ENCODE measurements around the gene BMP6.

Gene BMP6

DNA sequence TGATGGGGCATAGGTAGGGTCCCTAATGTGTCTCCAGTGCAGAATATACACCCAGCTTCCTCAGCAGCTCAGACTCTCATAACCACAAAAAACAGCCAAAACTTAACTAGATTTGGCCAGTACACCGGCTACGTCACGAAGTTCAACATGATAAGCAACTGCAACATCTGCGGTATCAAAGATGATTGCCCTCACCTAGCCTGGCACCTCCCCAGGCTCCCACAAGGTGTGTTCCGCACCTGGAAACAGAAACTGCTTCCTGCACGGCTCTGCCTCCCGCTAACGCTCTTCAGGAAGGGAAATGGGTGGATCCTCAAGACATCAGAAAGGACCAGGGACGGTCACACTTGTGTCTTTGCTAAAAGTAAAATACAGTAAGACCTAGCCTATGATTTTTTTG is 175.2 kb downstream of the BMP6 start:
- peaks cover 96% of the 10 kb centered on the region for H3K4me1 ChIP-seq (ENCODE audit: low read length)
- H3F3A ChIP-seq (ENCODE audit: insufficient read depth, low read length) = peaks cover 100% of the 10 kb centered on the region
- peak; percentile 86 for DNase-seq
- H3K9me2 ChIP-seq (replicated peaks; ENCODE audit: insufficient read depth, low read length) = no peaks in the 10 kb centered on the region
- H3K27ac ChIP-seq (ENCODE audit: low read length) = peak overlapping the region; percentile 100
- peak overlapping the region; percentile 100 for H3K4me2 ChIP-seq (ENCODE audit: low read depth, low read length)
- H4K20me1 ChIP-seq (ENCODE audit: insufficient read depth, low read length) = no peaks in the 10 kb centered on the region
- no peaks in the 10 kb centered on the region for H3K9me3 ChIP-seq (replicated peaks; ENCODE audit: insufficient read depth, low read length)
- no peaks in the 10 kb centered on the region for H3K27me3 ChIP-seq (replicated peaks; ENCODE audit: insufficient read depth, low read length)
- H3K36me3 ChIP-seq (replicated peaks; ENCODE audit: insufficient read depth, low read length) = peaks cover 41% of the 10 kb centered on the region
- TF ChIP-seq EZH2phosphoT487 (IDR thresholded peaks at IDR 0.05; ENCODE audit: low read length) (no peak), CTCF (IDR thresholded peaks at IDR 0.05; ENCODE audit: low read length) (no peak), EZH2 (optimal IDR thresholded peaks at IDR 0.05; ENCODE audit: low read depth, low read length) (no peak)
- peak overlapping the region; percentile 14; the same call in 1 of the 2 replicates for H3K4me3 ChIP-seq (ENCODE audit: low read length)
- peaks cover 97% of the 10 kb centered on the region for H3K79me2 ChIP-seq (ENCODE audit: low read length)
- peak overlapping the region; percentile 100 for H3K9ac ChIP-seq (ENCODE audit: low read length)
- no peak overlapping the region for H2AFZ ChIP-seq (ENCODE audit: low read length)

DNA sequence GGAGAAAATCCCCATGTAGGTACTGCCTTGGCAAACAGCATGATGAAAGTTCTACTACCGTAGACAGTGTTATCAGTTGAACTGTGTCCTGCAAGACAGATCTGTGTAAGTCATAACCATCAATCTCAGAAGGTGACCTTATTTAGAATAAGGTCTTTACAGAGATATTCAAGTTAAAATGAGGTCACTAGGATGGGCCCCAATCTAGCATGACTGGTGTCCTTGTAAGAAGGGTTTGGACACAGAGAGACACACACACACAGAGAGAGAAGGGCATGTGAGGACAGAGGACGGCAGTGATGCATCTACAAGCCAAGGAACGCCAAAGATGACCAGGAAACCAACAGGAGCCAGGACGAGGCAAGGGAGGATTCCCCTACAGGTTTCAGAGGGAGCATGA is 175.9 kb downstream of the BMP6 start:
- H3K9ac ChIP-seq (ENCODE audit: low read length) = peak overlapping the region; percentile 100
- H2AFZ ChIP-seq (ENCODE audit: low read length) = no peak overlapping the region
- H3K9me3 ChIP-seq (replicated peaks; ENCODE audit: insufficient read depth, low read length) = no peaks in the 10 kb centered on the region
- peak overlapping the region; percentile 100 for H3K27ac ChIP-seq (ENCODE audit: low read length)
- H3K4me3 ChIP-seq (ENCODE audit: low read length) = peak overlapping the region; percentile 94; the same call in 1 of the 2 replicates
- peak overlapping the region; percentile 100 for H3K4me2 ChIP-seq (ENCODE audit: low read depth, low read length)
- H3K27me3 ChIP-seq (replicated peaks; ENCODE audit: insufficient read depth, low read length) = no peaks in the 10 kb centered on the region
- H3K9me2 ChIP-seq (replicated peaks; ENCODE audit: insufficient read depth, low read length) = no peaks in the 10 kb centered on the region
- H4K20me1 ChIP-seq (ENCODE audit: insufficient read depth, low read length) = no peaks in the 10 kb centered on the region
- H3K36me3 ChIP-seq (replicated peaks; ENCODE audit: insufficient read depth, low read length) = peaks cover 41% of the 10 kb centered on the region
- peaks cover 100% of the 10 kb centered on the region for H3F3A ChIP-seq (ENCODE audit: insufficient read depth, low read length)
- no peak for TF ChIP-seq EZH2phosphoT487 (IDR thresholded peaks at IDR 0.05; ENCODE audit: low read length)
- no peak for TF ChIP-seq CTCF (IDR thresholded peaks at IDR 0.05; ENCODE audit: low read length)
- TF ChIP-seq EZH2 (optimal IDR thresholded peaks at IDR 0.05; ENCODE audit: low read depth, low read length) = no peak
- peak; percentile 54 for DNase-seq
- peaks cover 89% of the 10 kb centered on the region for H3K4me1 ChIP-seq (ENCODE audit: low read length)
- H3K79me2 ChIP-seq (ENCODE audit: low read length) = peaks cover 97% of the 10 kb centered on the region

DNA sequence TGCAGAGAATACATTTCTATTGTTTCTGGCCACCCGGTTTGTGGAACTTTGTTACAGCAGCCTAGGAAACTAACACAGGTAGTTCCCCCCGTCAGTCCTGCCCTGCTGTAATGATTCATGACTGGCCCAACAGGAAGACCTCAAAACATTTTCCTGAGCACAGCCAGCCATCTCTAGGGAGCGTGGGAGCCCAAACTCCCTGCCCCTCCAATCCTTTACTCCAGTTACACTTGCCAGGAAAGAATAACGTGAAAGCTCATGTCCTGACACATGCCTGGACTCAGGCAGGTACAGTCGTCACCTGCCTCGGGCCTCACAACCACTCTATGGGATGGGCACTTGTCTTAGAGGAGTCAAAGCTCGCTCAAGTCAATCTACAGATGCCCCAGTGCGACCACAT is 176.3 kb downstream of the BMP6 start:
- Histone ChIP-seq H3F3A (ENCODE audit: insufficient read depth, low read length) (peaks cover 100% of the 10 kb centered on the region), H2AFZ (ENCODE audit: low read length) (no peak overlapping the region), H4K20me1 (ENCODE audit: insufficient read depth, low read length) (no peaks in the 10 kb centered on the region), H3K9me2 (replicated peaks; ENCODE audit: insufficient read depth, low read length) (no peaks in the 10 kb centered on the region), H3K27ac (ENCODE audit: low read length) (peak overlapping the region; percentile 100), H3K4me2 (ENCODE audit: low read depth, low read length) (peak overlapping the region; percentile 100), H3K4me3 (ENCODE audit: low read length) (peak overlapping the region; percentile 94; the same call in 1 of the 2 replicates), H3K9me3 (replicated peaks; ENCODE audit: insufficient read depth, low read length) (no peaks in the 10 kb centered on the region), H3K27me3 (replicated peaks; ENCODE audit: insufficient read depth, low read length) (no peaks in the 10 kb centered on the region), H3K36me3 (replicated peaks; ENCODE audit: insufficient read depth, low read length) (peaks cover 46% of the 10 kb centered on the region), H3K9ac (ENCODE audit: low read length) (peak overlapping the region; percentile 100), H3K79me2 (ENCODE audit: low read length) (peaks cover 97% of the 10 kb centered on the region), H3K4me1 (ENCODE audit: low read length) (peaks cover 84% of the 10 kb centered on the region)
- DNase-seq = peak; percentile 42
- TF ChIP-seq CTCF (IDR thresholded peaks at IDR 0.05; ENCODE audit: low read length) (no peak), EZH2 (optimal IDR thresholded peaks at IDR 0.05; ENCODE audit: low read depth, low read length) (no peak)

Data from MM.1S (cell line).